AG20443 (cell line): ENCODE results near the gene STX10.
"Not testable (repeated sequence)": the region's sequence is repeated elsewhere in the genome, so short reads cannot be mapped to it uniquely, and the experiment has no call there.

ENCODE experiments used
- DNase-seq: peaks from one replicate; pipeline ENCODE4 v3.0.0; 2012; ENCODE audit warnings: low spot score, mixed read lengths

STX10 gene, protein sequence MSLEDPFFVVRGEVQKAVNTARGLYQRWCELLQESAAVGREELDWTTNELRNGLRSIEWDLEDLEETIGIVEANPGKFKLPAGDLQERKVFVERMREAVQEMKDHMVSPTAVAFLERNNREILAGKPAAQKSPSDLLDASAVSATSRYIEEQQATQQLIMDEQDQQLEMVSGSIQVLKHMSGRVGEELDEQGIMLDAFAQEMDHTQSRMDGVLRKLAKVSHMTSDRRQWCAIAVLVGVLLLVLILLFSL

DNA sequence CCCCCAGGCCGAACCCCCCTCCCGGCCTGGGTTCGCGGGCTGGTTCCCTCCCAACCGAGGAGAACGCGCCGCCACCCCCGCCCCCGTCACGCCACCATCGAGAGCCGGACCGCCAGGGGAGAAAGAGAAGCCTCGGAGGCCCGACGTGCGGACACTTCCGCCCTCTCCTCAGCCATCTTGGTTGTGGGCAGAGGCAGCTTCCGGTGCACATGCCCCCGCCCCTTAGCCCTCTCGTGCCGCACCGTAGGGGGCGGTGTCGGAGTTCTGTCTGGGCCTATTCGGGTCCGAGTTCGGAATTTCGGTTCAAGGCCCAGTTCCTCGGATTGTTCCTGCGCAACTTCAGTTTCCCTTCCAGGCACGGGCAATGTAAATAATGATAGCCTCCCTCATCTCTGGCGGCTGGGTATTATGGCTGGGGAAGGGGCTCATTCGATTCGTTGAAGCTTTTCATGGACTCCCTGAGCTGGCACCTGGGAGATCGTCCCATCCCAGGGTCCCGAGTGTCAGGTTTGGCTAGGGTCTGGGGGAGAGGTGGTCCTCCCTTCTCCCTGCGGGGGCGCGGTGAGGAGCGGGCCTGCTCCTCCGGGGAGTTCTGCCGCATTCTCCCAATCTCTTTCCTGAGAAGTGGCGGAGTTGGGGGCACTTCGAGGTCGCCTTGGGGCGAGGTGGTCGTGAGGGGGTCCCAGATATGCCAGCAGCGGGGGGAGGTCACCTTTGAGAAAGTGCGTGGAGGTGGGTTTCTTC is at the start of gene STX10, which contains the start of gene IER2:
Gene STX10 (minus strand): TSS at position 189 of the 744 bp plus-strand sequence. CDS start 202 bp downstream, outside the sequence.
Gene IER2 (plus strand): TSS at position 225 of the 744 bp plus-strand sequence. CDS start 2,776 bp downstream, outside the sequence.
- DNase-seq, result peak; percentile 92

DNA sequence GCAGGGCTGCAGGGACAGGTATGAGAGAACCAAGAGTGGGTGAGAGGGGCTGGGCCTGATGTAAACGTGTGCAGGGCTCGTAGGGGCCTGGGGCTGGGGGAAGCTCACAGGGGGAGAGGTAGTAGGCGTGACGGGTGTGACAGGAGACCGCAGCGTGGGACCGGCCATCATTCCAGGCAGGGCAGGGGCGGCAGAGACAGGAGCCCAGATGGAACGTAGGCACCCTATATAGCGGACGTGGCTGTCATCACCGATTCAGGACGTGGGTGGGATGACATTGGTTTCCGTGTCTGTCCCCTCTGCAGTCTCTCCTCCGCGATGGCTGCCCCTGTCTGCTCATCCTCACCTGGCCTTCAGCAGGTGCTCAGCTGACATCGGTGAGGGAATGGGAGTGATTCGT is 48.5 kb upstream of the STX10 start:
- no peak for DNase-seq

DNA sequence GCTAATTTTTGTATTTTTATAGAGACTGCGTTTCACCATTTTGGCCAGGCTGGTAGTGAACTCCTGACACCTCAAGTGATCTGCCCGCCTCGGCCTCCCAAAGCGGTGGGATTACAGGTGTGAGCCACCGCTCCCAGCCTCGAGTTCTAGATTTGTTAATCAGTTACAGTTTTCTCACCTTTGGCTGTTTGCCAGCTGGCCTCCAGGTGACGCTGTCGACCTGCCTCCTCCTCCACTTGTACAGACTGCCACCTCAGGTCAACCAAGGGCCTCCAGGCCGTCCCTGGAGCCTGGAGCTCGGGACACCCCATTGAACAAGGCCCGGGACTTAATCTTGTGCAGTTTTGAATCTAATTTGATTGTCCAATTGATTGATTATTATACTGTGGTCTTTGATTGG is 45.5 kb upstream of the STX10 start:
- no peak for DNase-seq

DNA sequence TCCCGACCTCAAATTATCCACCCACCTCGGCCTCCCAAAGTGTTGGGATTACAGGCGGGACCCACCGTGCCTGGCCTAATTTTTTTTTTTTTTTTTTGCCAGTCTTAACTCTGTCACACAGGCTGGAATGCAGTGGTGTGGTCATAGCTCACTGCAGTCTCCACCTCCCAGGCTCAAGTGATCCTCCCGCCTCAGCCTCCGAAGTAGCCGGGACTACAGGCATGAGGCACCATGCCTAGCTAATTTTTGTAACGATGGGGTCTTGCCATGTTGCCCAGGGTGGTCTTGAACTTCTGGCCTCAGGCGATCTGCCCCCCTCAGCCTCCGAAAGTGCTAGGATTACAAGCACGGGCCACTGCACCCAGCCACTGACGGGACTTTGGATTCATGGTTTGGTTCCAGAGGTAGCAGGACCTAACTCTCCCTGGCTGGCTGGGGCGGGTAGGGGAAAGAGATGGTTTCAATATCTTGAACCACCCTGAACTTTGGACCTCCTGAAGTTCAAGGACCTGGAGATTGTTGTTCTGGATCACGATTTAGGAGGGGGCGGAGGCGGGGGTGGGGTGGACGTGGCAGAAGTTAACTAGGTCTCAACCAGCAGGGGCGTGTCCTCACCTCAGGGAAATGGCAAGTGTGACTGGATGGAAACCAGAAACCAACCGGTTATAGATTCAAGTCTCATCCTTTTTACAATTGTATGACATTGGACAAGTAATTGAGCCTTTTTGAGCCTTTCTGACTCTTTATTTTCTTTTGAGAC is 40.8 kb upstream of the STX10 start:
- DNase-seq, result no peak

DNA sequence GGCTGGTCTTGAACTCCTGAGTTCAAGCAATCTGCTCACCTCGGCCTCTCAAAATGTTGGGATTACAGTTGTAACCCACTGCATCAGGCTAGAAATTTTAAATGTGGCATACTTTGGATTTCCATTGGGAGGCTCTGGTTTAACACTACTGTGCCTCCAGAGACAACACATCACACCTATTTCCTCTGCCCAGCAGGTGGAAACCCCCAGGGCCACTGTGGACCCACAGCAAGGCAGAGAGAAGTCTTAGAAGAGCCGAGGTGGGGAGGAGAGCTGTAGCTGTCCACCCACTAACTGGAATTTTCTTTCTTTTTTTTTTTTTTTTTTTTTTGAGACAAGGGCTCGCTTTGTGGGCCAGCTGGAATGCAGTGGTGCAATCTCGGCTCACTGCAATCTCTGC is 39.4 kb upstream of the STX10 start:
- peak; percentile 11 for DNase-seq

DNA sequence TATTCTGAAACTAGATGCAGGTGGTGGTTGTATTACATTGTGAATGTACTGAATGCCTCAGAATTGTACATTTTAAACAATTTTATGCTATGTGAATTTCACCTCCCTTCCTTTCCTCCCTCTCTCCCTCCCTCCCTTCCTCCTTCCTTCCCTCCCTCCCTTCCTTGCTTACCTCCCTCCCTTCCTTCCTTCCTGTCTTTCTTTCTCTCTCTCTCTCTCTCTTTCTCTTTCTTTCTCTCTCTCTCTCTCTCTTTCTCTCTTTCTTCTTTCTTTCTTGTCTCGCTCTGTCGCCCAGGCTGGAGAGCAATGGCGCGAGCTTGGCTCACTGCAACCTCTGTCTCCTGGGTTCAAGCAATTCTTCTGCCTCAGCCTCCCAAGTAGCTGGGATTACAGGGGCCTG is 37.2 kb upstream of the STX10 start:
- DNase-seq, result no peak

DNA sequence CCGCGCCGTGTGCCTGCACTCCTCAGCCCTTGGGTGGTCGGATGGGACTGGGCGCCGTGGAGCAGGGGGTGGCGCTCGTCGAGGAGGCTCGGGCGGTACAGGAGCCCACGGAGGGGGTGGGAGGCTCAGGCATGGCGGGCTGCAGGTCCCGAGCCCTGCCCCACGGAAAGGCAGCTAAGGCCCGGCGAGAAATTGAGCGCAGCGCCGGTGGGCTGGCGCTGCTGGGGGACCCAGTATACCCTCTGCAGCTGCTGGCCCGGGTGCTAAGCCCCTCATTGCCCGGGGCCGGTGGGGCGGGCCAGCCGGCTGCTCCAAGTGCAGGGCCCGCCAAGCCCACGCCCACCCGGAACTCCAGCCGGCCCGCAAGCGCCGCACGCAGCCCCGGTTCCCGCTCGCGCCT is 36.5 kb upstream of the STX10 start:
- DNase-seq, result not testable (repeated sequence)

DNA sequence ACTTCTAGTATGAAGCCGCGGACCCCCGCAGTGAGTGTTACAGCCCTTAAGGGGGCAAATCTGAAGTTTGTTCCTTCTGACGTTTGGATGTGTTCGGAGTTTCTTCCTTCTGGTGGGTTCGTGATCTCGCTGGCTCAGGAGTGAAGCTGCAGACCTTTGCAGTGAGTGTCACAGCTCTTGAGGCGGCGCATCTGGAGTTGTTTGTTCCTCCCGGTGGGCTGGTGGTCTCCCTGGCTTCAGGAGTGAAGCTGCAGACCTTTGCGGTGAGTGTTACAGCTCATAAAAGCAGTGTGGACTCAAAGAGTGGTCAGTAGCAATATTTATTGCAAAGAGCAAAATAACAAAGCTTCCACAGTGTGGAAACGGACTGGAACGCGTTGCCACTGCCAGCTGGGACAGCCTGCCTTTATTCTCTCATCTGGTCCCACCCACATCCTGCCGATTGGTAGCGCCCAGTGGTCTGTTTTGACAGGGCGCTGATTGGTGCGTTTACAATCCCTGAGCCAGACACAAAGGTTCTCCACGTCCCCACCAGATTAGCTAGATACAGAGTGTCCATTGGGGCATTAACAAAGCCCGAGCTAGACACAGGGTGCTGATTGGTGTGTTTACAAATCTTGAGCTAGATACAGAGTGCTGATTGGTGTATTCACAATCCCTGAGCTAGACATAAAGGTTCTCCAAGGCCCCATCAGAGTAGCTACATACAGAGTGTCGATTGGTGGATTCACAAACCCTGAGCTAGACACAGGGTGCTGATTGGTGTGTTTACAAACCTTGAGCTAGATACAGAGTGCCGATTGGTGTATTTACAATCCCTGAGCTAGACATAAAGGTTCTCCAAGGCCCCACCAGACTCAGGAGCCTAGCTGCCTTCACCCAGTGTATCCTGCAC is 35.8 kb upstream of the STX10 start:
- not testable (repeated sequence) for DNase-seq

DNA sequence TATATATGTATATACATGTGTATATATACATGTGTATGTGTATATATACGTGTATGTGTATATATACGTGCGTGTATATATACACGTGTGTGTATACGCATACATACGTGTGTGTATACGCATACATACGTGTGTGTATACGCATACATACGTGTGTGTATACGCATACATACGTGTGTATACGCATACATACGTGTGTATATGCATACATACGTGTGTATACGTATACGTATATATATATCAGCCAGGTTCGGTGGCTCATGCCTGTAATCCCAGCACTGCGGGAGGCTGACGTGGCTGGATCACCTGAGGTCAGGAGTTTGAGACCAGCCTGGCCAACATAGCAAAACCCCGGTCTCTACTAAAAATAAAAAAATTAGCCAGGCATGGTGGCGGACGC is 34.8 kb upstream of the STX10 start:
- not testable (repeated sequence) for DNase-seq

DNA sequence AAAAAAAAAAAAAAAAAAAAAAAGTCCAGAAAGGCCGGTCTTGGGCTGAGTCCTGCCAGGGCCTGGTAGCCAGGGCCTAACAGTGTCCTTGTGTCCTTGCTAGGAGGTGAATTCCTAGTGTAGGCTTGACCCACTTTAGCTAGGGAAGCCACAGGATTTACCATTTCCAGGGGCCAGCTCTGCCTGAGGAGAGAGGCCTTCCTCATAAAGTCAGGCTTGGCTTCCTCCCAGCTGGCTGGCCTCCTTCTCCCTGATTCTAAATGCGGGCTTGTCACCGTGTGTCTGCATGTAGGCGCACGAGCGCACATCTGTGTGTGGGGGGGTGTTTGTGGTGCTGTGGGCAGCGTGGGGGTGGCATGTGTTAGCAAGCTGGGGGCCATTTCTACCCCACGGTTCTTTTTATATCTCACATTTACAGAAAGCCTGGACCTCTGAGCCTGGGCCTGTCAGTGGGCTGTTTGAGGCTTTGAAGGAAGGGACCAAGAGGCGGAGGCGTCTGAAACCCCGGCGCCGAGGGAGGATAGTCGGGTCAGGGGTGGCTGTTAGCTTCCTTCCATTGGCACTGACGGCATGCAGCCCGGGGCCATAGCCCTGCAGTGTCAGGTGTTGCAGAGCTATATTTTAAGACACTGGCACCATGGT is 31.7 kb upstream of the STX10 start:
- peak; percentile 74 for DNase-seq

DNA sequence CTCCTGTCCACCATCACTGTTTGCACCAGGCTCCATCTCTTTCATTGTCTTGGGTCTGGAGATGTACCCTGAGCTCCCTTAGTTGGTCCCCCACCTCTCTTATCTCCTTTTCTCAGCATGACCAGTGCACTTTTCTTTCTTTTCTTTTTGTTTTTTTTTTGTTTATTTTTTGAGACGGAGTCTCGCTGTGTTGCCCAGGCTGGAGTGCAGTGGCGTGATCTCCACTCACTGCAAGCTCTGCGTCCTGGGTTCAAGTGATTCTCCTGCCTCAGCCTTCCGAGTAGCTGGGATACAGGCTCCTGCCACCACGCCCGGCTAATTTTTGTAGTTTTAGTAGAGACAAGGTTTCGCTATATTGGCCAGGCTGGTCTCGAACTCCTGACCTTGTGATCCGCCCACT is 28.1 kb upstream of the STX10 start:
- DNase-seq, result not testable (repeated sequence)

DNA sequence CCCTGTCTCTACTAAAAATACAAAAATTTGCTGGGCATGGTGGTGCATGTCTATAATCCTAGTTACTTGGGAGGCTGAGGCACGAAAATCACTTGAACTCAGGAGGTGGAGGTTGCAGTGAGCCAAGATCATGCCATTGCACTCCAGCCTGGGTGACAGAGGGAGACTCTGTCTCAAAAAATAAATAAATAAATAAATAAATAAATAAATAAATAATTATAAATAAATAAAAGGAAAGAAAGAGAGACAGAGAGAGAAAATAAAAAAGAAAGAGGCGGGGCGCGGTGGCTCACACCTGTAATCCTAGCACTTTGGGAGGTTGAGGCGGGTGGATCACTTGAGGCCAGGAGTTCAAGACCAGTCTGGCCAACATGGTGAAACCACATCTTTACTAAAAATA is 27.4 kb upstream of the STX10 start:
- not testable (repeated sequence) for DNase-seq

DNA sequence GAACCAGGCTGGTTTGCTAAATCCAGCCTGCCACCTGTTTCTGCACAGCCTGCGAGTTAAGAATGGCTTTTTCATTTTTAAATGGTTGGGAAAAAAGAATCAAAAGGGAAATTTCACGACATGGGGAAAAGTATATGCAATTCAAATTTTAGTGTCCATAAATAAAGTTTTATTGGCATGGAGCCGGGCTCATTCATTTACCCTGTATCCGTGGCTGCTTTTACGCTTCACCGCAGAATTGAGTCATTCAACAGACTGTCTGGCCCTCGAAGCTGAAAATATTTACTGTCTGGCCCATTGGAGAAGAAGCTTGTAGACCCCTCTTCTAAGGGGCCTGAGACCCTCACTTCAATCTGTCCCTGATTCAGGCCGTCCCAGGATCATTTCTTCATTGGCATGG is 26.2 kb upstream of the STX10 start:
- no peak for DNase-seq

DNA sequence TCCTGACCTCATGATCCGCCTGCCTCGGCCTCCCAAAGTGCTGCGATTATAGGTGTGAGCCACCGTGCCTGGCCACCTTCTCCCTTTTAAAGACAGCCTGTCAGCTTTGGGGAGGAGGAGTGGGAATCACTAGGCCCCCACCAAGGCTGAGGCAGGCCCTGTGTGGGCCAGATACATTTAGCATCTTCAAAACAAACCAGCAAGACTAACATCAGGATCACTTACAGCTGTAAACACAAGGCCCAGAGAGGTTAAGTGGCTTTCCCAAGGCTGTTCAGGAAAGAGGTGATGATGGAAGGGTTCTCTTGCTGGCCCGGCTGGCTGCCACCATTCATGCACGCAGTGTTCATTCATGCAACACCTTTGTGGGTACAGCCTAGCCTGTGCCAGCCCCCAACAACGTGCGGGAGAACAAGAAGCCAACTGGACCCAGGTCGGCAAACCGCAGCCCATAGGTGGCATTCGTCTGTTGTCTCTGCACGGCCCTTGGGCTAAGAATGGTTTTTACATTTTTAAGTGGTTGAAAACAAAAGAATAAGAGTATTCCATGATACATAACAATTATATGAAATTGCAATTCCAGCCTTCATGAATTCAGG is 23.1 kb upstream of the STX10 start:
- no peak for DNase-seq

DNA sequence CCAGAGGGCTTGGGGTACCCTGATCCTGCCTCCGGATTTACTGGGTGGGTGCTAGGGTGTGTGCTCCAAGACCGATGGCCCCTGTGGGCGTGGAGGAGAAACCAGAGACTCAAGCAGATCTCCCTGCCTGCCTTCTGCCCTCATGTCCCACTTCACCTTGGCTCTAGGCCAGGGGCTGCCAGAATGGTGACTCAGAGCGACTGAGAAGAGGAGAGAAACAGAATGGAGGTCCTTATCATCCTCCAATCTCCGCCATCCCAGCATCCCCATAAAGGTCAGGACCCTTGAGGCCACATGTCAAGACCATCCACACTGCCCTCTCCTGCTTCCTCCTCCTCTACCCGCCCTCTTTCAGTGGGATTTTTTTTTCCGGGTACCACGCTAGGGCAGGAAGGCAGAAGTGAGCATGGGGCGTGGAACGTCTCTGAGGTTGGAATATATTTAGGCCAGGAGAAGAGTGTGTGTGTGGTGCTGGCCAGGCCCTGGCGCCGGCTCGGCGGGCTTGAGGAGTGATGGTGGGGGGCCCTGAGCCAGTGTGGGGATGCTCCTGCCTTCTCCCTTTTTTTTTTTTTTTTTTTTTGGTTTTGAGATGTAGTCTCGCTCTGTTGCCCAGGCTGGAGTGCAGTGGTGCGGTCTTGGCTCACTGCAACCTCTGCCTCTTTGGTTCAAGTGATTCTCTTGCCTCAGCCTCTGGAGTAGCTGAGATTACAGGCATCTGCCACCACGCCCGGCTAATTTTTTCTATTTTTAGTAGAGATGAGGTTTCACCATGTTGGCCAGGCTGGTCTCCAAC is 22.4 kb upstream of the STX10 start:
- peak; percentile 77 for DNase-seq

DNA sequence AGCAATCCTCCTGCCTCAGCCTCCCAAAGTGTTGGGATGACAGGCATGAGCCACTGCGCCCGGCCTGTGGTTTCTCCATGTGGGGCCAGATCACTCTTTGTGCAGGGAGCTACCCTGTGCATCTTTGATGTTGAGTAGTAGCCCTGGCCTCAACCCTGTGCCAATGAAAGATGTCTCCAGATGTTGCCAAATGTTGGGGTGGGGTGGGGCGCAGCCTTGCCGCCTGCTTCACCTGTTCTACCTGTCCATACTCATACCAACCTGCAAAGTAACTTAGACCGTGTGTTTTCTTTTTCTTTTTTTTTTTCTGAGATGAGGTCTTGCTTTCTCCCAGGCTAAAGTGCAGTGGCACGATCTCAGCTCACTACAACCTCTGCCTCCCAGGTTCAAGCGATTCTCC is 21.0 kb upstream of the STX10 start:
- no peak for DNase-seq

DNA sequence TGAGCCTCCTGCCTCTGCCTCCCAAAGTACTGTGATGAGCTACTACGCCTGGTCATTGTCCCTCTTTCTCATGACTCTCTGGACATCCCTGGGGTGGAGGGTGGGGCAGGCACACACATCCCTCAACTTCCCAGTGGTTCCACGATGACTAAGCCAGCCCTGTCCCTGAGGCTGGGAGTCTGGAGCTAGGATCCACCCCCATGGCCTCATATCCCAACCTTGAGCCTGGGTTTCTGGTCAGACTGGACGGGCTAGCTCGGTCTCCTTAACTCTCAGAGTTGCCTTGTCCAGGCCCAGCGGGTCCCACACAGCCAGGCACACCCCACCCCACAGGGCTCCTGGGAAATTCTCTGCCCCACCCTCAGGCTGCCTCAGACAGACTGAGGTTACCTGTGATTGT is 19.6 kb upstream of the STX10 start:
- peak; percentile 91 for DNase-seq

DNA sequence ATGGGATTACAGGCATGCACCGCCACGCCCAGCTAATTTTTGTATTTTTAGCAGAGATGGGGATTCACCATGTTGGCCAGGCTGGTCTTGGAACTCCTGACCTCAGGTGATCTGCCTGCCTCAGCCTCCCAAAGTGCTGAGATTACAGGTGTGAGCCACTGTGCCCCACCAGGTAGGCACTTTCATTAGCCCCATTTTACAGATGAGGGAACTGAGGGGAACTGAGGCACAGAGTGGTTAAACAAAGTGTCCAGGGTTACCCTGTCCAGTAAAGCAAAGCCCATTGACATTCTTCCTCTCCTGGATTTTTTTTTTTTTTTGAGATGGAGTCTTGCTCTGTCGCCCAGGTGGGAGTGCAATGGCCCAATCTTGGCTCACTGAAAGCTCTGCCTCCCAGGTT is 16.0 kb upstream of the STX10 start:
- DNase-seq, result not testable (repeated sequence)

DNA sequence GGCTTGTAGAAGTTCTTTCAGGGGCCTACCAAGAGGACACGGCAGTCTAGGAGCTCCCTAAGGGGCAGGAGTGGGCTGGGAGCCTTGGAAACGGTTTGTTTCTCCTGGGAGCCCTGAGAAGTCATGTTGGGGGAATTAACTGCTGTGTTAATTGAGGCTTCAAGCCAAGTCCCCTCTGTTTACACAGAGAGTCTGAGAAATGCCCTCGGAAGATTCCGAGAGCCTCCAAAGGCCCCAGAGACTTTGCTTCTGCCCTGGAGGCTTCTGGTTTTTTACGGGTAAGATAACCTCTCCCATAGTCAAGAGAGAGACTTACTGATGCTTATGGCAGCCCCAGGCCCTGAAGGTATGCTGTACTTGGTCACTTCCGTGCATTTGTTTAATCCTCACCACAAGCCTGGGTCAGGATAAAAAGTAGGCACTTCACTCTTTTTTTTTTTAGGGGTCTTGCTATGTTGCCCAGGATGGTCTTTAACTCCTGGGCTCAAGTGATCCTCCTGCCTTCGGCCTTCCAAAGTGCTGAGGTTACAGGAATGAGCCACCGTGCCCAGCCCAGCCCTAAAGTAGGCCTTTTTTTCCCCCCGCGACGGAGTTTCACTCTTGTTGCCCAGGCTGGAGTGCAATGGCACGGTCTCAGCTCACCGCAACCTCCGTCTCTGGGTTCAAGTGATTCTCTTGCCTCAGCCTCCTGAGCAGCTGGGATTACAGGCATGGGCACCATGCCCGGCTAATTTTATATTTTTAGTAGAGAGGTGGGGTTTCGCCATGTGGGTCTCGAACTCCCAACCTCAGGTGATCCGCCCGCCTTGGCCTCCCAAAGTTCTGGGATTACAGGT is 15.2 kb upstream of the STX10 start:
- no peak for DNase-seq
